ENCODE data around the gene SRCAP. TPM values are rescaled to one million over a fixed set of nuclear protein-coding genes. Genes with fewer than 3 reads are reported as not detected.
"Not testable (repeated sequence)": the region's sequence is repeated elsewhere in the genome, so short reads cannot be mapped to it uniquely, and the experiment has no call there.

The SRCAP gene
- total RNA-seq, 1 donor from 2014 or later = 59.3 TPM

DNA sequence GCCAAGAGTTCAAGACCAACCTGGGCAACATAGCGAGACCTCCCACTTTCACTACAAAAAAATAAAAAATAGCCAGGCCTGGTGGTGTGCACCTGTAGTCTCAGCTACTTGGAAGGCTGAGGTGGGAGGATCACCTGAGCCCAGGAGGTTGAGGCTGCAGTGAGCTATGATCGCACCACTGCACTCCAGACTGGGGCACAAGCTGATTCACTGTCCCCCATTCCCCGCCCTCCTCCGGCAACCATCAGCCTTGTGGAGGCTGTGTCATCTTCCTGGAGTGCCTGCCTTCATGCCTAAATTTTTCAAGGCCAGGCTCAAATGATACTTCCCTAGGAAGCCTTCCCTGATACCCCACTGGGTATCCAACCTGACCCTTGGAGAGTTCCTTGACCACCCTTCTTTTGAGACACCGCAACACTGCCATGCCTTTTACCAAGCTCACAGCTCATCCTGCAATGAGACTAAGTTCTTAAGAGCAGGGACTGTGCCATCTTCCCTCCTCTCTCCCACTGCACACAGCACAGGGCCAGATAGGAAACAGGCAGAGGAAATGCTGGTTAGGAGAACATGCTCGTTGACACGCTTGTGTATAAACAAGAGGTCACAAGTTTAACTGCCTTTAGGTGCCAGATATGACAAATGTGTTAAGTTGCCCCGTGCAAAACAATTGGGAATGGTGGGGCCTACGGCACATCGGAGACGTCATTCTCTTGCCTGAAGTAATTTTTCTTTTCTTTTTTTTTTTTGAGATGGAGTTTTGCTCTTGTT, 3.9 kb upstream of the SRCAP start:
- intact Hi-C loops (cut with DNase I) = no loop called here
- ATAC-seq (no peak), DNase-seq (ENCODE audit: low spot score) (no peak)

DNA sequence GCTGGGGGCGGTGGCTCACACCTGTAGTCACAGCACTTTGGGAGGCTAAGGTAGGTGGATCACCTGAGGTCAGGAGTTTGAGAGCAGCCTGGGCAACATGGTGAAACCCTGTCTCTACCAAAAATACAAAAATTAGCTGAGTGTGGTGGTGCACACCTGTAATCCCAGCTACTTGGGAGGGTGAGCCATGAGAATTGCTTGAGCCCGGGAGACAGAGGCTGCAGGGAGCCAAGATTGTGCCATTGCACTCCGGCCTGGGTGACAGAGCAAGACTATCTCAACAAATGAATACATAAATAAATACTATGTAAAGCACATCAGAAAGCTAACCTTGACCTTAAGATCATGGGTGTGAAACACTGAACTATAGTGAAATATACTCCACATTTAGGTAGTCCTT, 2.3 kb upstream of the SRCAP start:
- intact Hi-C loops (cut with DNase I); ATAC-seq; DNase-seq (ENCODE audit: low spot score): not testable (repeated sequence)

- ATAC-seq (peak; percentile 98), DNase-seq (ENCODE audit: low spot score) (no peak)
- intact Hi-C loops (cut with DNase I) = no loop called here
Measured at GRCh38 chr16:30697264-30698138, 1.5 kb upstream of the SRCAP start.

GRCh38 chr16:30698139-30698815, 694 bp upstream of the SRCAP start:
- ATAC-seq (peak; percentile 93), DNase-seq (ENCODE audit: low spot score) (peak; percentile 100)
- intact Hi-C loops (cut with DNase I) = no loop called here

DNA sequence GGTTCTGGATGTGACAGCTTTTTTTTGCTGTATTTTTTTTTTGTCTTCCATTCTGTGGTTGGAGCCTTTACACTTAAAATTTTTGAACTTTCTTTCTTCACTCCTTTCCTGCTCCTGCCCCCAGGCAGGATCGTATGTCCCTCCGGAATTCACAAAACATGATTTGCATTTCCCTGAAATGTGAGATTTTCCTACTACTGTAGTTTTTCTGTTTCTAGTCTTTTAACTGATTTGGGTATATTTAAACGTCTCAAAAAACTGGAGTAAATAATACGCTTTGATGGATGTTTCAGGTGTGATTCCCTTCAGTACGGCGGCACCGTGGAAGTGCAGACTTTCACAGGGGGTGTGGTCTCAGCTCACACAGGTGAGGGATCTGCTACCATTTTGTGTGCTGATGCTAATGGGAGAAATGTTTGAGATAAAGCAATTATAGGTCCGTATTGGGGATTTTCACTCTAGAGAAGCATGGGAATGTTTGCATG, 686 bp downstream of the SRCAP start:
- no peak for ATAC-seq
- no peak for DNase-seq (ENCODE audit: low spot score)
- intact Hi-C loops (cut with DNase I) = no loop called here

DNA sequence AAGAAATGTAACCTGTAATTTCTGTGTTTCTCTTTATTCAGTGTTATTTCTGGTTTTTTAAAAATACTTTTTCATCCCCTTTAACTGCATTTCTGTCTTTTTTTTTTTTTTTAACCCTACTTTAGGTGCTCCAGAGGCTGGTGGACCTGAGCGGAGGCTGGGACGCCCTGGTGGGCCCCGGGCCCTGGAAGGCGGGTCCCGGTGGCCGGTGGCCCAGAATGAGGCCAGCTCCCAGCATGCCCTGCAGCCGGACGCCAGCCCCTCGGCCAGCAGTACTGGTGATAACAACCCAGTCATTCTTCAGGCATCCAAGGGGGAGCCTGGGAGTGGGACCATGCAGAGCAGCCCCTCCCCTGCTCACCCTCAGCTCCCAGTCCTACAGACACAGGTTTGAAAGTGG, 1.5 kb downstream of the SRCAP start:
- intact Hi-C loops (cut with DNase I) = no loop called here
- ATAC-seq = no peak

DNA sequence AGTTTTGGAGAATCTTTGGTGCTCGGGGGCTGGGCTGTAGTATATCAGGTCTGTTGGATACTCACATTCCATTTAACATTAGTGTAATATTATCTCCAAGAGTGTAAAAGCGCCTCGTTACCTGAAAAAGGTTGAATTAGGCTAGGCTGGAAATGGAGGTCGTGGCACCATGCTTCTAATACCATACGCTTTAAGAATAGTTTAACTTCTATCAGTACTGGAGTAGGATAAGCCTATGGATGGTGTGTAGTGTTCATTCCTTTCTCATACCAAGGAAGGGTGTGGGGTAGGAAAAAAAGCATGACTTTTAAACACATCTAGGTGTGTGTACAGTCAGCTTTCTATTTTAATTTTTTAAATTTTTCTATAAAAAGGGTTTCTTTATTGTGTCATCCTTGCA, 2.0 kb downstream of the SRCAP start:
- DNase-seq (ENCODE audit: low spot score) = no peak
- intact Hi-C loops (cut with DNase I) = no loop called here
- ATAC-seq = no peak

More for the DNA sequence above, 1.5 kb downstream of the SRCAP start:
- no peak for DNase-seq (ENCODE audit: low spot score)

- ATAC-seq; intact Hi-C loops (cut with DNase I); DNase-seq (ENCODE audit: low spot score): not testable (repeated sequence)
Measured at GRCh38 chr16:30703071-30703470, 4.1 kb downstream of the SRCAP start.

DNA sequence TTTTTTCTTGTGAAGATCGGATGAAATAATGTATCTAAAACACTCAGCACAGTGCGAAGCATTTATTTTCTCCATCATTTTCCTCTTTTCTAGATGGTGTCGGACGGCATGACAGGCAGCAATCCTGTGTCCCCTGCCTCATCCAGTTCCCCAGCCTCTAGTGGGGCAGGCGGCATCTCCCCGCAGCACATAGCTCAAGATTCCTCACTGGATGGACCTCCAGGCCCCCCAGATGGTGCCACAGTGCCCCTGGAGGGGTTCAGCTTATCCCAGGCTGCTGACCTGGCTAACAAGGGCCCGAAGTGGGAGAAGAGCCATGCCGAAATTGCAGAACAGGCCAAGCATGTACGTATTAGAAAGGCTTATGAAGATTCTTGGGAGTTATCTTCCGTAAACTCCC, 5.0 kb downstream of the SRCAP start:
- ATAC-seq = no peak
- intact Hi-C loops (cut with DNase I) = no loop called here
- no peak for DNase-seq (ENCODE audit: low spot score)

- DNase-seq (ENCODE audit: low spot score) = no peak
- intact Hi-C loops (cut with DNase I) = no loop called here
- no peak for ATAC-seq
Measured at GRCh38 chr16:30706046-30706445, 7.1 kb downstream of the SRCAP start.

DNA sequence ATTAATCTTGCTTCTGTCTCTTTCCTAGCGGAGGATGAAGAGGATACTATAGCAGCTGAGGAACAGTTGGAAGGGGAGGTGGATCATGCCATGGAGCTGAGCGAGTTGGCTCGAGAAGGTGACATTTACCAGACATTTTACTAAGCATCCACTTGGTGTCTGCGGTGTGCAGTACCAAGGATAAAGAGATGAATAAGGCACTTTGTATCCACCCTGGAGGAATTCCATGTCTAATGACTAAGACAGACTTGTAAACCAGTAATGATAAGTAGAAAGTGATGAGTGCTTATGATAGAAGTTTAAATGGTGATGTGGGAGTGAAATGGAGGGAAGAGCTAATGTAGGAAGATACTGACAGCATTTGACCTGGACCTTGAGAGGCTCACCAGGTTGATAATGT, 12.0 kb downstream of the SRCAP start:
- intact Hi-C loops (cut with DNase I) = loop anchor here (10.0 kb wide), 1 partner anchor 94 kb away; no protein-coding TSS in a partner anchor
- DNase-seq (ENCODE audit: low spot score) = no peak
- no peak for ATAC-seq

GRCh38 chr16:30711712-30712111, 12.7 kb downstream of the SRCAP start:
- ATAC-seq (no peak), DNase-seq (ENCODE audit: low spot score) (no peak)
- intact Hi-C loops (cut with DNase I) = loop anchor here (10.0 kb wide), 1 partner anchor 93 kb away; no protein-coding TSS in a partner anchor

DNA sequence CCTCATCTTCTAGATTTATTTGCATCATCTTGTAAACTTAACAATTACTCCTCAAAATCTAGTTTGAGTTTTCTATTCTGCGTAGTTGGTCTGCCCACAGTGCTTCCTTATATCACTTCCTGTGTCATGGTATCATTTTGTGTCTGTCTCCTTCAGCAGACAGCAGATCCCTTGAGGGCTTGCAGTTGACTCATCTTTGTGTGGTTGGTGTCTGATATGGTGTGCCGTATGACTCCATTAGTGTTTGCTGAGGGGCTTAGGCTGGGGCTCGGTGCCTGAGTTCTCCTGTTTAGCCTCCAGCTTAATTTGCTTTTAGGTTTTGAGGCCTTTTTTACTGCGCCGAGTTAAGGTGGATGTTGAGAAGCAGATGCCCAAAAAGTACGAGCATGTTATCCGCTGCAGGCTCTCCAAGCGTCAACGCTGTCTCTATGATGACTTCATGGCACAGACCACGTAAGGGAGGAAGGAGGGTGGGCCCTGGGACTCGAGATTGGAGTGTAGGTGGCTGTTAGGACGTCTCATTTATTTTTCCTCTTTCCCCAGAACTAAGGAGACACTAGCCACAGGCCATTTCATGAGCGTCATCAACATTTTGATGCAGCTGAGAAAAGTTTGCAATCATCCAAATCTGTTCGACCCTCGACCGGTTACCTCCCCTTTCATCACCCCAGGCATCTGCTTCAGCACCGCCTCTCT, 16.9 kb downstream of the SRCAP start:
- intact Hi-C loops (cut with DNase I) = loop anchor here (10.0 kb wide), 1 partner anchor 89 kb away; no protein-coding TSS in a partner anchor
- ATAC-seq (peak; percentile 34), DNase-seq (ENCODE audit: low spot score) (no peak)

DNA sequence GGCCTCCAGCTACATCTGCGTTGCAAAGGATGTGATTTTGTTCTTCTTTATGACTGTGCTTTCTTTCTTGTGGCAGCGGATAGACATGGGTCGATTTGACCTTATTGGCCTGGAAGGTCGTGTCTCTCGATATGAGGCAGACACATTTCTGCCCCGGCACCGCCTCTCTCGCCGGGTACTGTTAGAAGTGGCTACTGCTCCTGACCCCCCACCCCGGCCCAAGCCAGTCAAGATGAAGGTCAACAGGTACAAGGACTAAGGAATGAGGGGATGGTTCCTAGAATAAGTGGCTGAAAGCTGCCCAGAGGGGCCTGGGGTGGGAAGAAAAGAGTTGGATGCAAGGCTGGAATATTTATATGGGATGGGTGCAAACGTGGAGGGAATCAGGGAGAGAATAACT, 21.1 kb downstream of the SRCAP start:
- intact Hi-C loops (cut with DNase I) = no loop called here
- no peak for DNase-seq (ENCODE audit: low spot score)
- no peak for ATAC-seq

GRCh38 chr16:30720694-30721093, 21.7 kb downstream of the SRCAP start:
- intact Hi-C loops (cut with DNase I) = no loop called here
- DNase-seq (ENCODE audit: low spot score) (no peak), ATAC-seq (no peak)

GRCh38 chr16:30721167-30721566, 22.2 kb downstream of the SRCAP start:
- no peak for DNase-seq (ENCODE audit: low spot score)

DNA sequence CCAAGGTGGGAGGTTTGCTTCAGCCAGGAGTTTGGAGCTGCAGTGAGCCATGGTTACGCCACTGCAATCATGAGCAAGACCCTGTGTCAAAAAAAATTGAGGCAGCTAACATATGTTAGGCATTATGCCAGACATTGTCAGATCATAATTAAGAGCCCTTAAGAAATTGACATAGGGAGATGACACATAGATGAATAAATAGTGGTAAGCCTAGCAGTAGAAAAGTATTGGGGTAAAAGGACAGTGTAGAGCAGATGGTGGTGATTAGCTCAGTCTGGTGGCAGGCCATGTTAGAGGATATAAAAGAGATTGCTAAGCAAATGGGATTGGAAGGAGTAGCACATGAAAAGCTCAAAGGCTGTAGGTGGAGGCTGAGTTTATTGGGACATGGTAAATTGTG, 22.6 kb downstream of the SRCAP start:
- intact Hi-C loops (cut with DNase I) = no loop called here
- ATAC-seq (no peak), DNase-seq (ENCODE audit: low spot score) (no peak)

More at GRCh38 chr16:30721167-30721566, 22.2 kb downstream of the SRCAP start:
- no peak for ATAC-seq
- intact Hi-C loops (cut with DNase I) = no loop called here

GRCh38 chr16:30722443-30722842, 23.5 kb downstream of the SRCAP start:
- intact Hi-C loops (cut with DNase I) = no loop called here
- ATAC-seq (peak; percentile 23), DNase-seq (ENCODE audit: low spot score) (no peak)

DNA sequence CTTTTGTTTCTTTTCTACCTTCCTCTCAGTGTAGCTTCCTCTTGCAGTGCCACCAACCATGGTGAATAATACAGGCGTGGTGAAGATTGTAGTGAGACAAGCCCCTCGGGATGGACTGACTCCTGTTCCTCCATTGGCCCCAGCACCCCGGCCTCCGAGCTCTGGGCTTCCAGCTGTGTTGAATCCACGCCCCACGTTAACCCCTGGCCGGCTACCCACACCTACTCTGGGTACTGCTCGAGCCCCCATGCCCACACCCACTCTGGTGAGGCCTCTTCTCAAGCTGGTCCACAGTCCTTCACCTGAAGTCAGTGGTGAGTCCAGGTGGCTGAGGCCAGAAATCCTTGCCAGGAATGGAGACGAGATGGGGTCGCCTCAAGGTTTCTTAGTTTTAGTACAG, 23.9 kb downstream of the SRCAP start:
- ATAC-seq (no peak), DNase-seq (ENCODE audit: low spot score) (no peak)
- intact Hi-C loops (cut with DNase I) = no loop called here

All from sciatic nerve (tissue), 2 donors.